Liver (tissue), 9 donors: Measurements from ENCODE around the gene ARFRP1. TPM values are rescaled to one million over a fixed set of nuclear protein-coding genes. Genes with fewer than 3 reads are reported as not detected.

Experiments
- DNase-seq: peaks from one replicate; pipeline ENCODE4 v3.0.0-alpha.2; 2017; ENCODE audit warnings: low spot score
- H3K27ac ChIP-seq, 2 donors: one replicate each; pipeline ENCODE4 v1.7.0; 2013; ENCODE audit warnings: inconsistent platforms in 2 of 2, low read length in 2 of 2, control low read depth in 1 of 2, low read depth in 1 of 2, mild to moderate bottlenecking in 1 of 2
- H3K27me3 ChIP-seq, 4 donors: one replicate each; pipeline versions ENCODE4 v1.6.1 to v1.7.0; 2013; ENCODE audit warnings: low read length in 3 of 4, inconsistent platforms in 1 of 4, mild to moderate bottlenecking in 1 of 4, moderate library complexity in 1 of 4; ENCODE audit not compliant: control insufficient read depth in 4 of 4, insufficient read depth in 4 of 4
- H3K36me3 ChIP-seq, 4 donors: one replicate each; pipeline versions ENCODE4 v1.6.1 to v1.7.0; 2013; ENCODE audit warnings: low read length in 3 of 4, mild to moderate bottlenecking in 3 of 4, low read depth in 1 of 4, moderate library complexity in 1 of 4; ENCODE audit not compliant: control insufficient read depth in 4 of 4, insufficient read depth in 3 of 4
- H3K4me1 ChIP-seq, 4 donors: one replicate each; pipeline versions ENCODE4 v1.6.1 to v1.7.0; 2013; ENCODE audit warnings: low read length in 3 of 4, mild to moderate bottlenecking in 3 of 4, moderate library complexity in 1 of 4; ENCODE audit not compliant: control insufficient read depth in 4 of 4, insufficient read depth in 4 of 4
- H3K4me3 ChIP-seq, 3 donors: one replicate each; pipeline versions ENCODE4 v1.6.1 to v1.7.0; 2013; ENCODE audit warnings: low read length in 3 of 3, control low read depth in 1 of 3, low read depth in 1 of 3, mild to moderate bottlenecking in 1 of 3
- H3K9ac ChIP-seq, 2 donors: one replicate each; pipeline ENCODE4 v1.7.0; 2013; ENCODE audit warnings: low read length in 2 of 2, mild to moderate bottlenecking in 2 of 2, moderate library complexity in 2 of 2, control low read depth in 1 of 2, low read depth in 1 of 2
- H3K9me3 ChIP-seq, 4 donors: one replicate each; pipeline versions ENCODE4 v1.6.1 to v1.7.0; 2013; ENCODE audit warnings: low read length in 3 of 4; ENCODE audit not compliant: control insufficient read depth in 4 of 4
- FOXA1 ChIP-seq: IDR thresholded peaks from 2 replicates; pipeline ENCODE4 v1.6.1; 2016; ENCODE audit warnings: antibody characterized with exemption
- FOXA2 ChIP-seq: IDR thresholded peaks from 2 replicates; pipeline ENCODE4 v1.6.1; 2016; ENCODE audit warnings: antibody characterized with exemption
- HNF4G ChIP-seq: IDR thresholded peaks from 2 replicates; pipeline ENCODE4 v1.6.1; 2016; ENCODE audit warnings: antibody characterized with exemption
- JUND ChIP-seq, 2 donors: IDR thresholded peaks; 2 replicates each; pipeline ENCODE4 v1.6.1; 2016; ENCODE audit warnings: antibody characterized with exemption in 2 of 2
- NR2F2 ChIP-seq: IDR thresholded peaks from 2 replicates; pipeline ENCODE4 v1.6.1; 2016; ENCODE audit warnings: antibody characterized with exemption
- REST ChIP-seq: IDR thresholded peaks from 2 replicates; pipeline ENCODE4 v1.6.1; 2016; ENCODE audit warnings: antibody characterized with exemption, mild to moderate bottlenecking
- RXRA ChIP-seq, 2 donors: IDR thresholded peaks; 2 replicates each; pipeline ENCODE4 v1.6.1; 2017 to 2018; ENCODE audit warnings: antibody characterized with exemption in 2 of 2, mild to moderate bottlenecking in 1 of 2
- TAF1 ChIP-seq: conservative IDR thresholded peaks from 2 replicates; pipeline ENCODE4 v1.6.1; 2016; ENCODE audit warnings: antibody characterized with exemption, mild to moderate bottlenecking
- YY1 ChIP-seq: IDR thresholded peaks from 2 replicates; pipeline ENCODE4 v1.6.1; 2016; ENCODE audit warnings: antibody characterized with exemption, mild to moderate bottlenecking
- ZBTB33 ChIP-seq: IDR thresholded peaks from 2 replicates; pipeline ENCODE4 v1.6.1; 2016; ENCODE audit warnings: antibody characterized with exemption
- WGBS: extraction: QIAGEN DNeasy Blood & Tissue Kit; methylation state at CpG from one replicate; pipeline ENCODE4 v1.1.7; 2013; 5-methylcytosine and 5-hydroxymethylcytosine counted together
- polyA plus RNA-seq, 2 donors: library from polyadenylated mRNA; stranded (reverse) in 1 of 2; unstranded in 1 of 2; fragments of 200-250 nt in 1 of 2; fragments of >200 nt in 1 of 2; fragmentation: Nextera tagmentation in 1 of 2; extraction: Ambion mirVana in 1 of 2; gene quantifications; one replicate each; pipeline versions ENCODE4 v1.2.1 to v1.2.3, GENCODE V29; 2013 to 2015
- total RNA-seq, 2 donors: library from RNA; depleted of rRNA; stranded (reverse); fragments of >200 nt; gene quantifications; one replicate each; pipeline ENCODE4 v1.2.3, GENCODE V29; 2014
- TF ChIP-seq, protein P1 (sequence below): IDR thresholded peaks from 2 replicates; pipeline ENCODE4 v1.6.1; 2016; ENCODE audit warnings: antibody characterized with exemption
- TF ChIP-seq, protein P2 (sequence below): fragments of 150-350 bp; IDR thresholded peaks from 2 replicates; pipeline ENCODE4 v1.5.1; 2017; ENCODE audit warnings: improper control_type of control experiment, low read depth, low read length; ENCODE audit not compliant: missing input control
- donor health status: healthy.
- donor health status: healthy.
- donor health status: healthy.
- donor health status: healthy.
- donor health status: healthy.

Gene ARFRP1
- total and polyA plus RNA-seq, 4 donors = 14.2 to 26.9 (median 20.5) TPM

DNA sequence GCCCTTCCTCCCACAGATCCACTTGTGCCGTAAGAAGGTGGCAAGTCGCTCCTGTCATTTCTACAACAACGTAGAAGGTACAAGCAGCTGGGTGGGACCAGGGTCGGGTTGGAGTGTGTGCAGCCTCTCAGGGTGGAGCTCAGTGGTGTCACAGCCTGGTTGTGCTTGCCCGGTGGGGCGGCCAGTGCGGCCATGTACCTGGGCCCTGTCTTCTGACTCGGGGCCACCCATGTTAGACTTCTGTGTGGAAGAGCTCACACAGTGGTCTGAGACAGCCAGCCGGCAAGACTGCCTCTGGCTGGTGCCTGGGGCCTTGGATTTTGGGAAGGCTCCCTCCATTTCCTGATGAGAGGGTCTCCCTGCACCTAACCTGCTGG is 45.0 kb downstream of the ARFRP1 start (continued):
- no peak for TF ChIP-seq FOXA1

DNA sequence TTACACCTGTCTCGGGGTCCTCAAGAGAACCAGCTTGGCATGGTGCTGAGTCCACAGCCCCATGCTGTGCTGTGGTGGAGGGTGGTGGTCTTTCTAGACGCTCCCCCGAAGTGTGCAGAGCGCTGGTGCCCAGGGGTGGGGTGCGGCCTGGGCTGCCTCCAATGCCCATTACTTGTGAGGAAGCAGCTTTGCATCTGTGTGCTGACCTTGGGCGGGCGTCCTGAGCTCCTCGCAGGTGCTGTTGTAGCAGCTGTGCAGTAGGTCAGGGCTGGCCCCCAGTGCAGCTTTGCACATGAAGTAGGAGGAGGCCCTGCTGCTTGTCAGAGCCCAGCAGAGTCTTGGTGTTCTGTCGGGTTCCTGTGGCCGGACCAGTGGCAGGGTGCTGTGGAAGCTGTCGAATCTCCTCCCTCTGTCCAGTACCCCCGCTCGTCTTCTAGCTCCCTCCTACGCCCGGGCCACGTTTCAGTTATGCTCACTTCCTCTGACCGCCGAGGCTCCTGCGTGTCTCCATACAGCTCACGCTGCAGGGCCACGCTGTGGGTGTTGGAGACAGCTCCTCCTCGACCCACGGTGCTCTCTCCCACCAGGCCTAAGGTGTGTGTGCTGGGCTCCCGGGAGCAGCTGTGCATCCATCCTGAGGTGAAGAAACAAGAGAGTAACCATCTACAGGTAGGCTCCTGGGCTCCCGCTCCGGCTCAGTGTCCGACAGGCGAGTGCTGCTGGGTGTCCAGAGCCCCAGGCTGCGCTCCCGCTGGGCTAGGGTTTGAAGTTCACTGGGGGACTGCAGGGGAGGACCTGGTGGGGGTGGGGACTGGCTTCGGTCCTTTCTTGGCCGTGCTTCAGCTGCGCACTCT is 45.6 kb downstream of the ARFRP1 start:
- TF ChIP-seq FOXA2 (no peak), JUND (IDR thresholded peaks at IDR 0.05) (no peak), ZBTB33 (no peak), RXRA (IDR thresholded peaks at IDR 0.05) (no peak), NR2F2 (no peak), FOXA1 (no peak)
- TF ChIP-seq, protein P1, sequence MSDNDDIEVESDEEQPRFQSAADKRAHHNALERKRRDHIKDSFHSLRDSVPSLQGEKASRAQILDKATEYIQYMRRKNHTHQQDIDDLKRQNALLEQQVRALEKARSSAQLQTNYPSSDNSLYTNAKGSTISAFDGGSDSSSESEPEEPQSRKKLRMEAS = no peak
- Histone ChIP-seq H3K27me3 (no peaks in the 10 kb centered on the region), H3K36me3 (peaks cover 2 to 30% (median 14%) of the 10 kb centered on the region in 4 donors), H3K9ac (no peak overlapping the region), H3K9me3 (no peaks in the 10 kb centered on the region), H3K4me3 (no peak overlapping the region), H3K4me1 (peaks cover 3 to 19% (median 16%) of the 10 kb centered on the region in 4 donors), H3K27ac (no peak overlapping the region)
- no peak for DNase-seq
- WGBS = 95% methylated on average over 33 of the region's 33 CpGs

GRCh38 chr20:63661108-63661507 is 46.7 kb downstream of the ARFRP1 start:
- no peak for DNase-seq
- H3K27me3 ChIP-seq = no peaks in the 10 kb centered on the region
- H3K36me3 ChIP-seq = peaks cover under 1 to 25% (median 12%) of the 10 kb centered on the region in 4 donors
- 98% methylated on average over 22 of the region's 22 CpGs for WGBS
- no peak for TF ChIP-seq REST
- no peaks in the 10 kb centered on the region for H3K9me3 ChIP-seq
- no peak overlapping the region for H3K4me3 ChIP-seq
- H3K9ac ChIP-seq = no peak overlapping the region
- H3K27ac ChIP-seq = no peak overlapping the region
- peaks cover 3 to 21% (median 16%) of the 10 kb centered on the region in 4 donors for H3K4me1 ChIP-seq

GRCh38 chr20:63660622-63661021 is 47.2 kb downstream of the ARFRP1 start:
- Histone ChIP-seq H3K9me3 (no peaks in the 10 kb centered on the region), H3K9ac (no peak overlapping the region), H3K27ac (no peak overlapping the region), H3K4me1 (peaks cover 3 to 21% (median 16%) of the 10 kb centered on the region in 4 donors), H3K36me3 (peaks cover 0 to 20% (median 10%) of the 10 kb centered on the region in 4 donors), H3K27me3 (no peaks in the 10 kb centered on the region), H3K4me3 (no peak overlapping the region)
- no peak for DNase-seq
- 91% methylated on average over 8 of the region's 8 CpGs for WGBS
- TF ChIP-seq, protein P2, sequence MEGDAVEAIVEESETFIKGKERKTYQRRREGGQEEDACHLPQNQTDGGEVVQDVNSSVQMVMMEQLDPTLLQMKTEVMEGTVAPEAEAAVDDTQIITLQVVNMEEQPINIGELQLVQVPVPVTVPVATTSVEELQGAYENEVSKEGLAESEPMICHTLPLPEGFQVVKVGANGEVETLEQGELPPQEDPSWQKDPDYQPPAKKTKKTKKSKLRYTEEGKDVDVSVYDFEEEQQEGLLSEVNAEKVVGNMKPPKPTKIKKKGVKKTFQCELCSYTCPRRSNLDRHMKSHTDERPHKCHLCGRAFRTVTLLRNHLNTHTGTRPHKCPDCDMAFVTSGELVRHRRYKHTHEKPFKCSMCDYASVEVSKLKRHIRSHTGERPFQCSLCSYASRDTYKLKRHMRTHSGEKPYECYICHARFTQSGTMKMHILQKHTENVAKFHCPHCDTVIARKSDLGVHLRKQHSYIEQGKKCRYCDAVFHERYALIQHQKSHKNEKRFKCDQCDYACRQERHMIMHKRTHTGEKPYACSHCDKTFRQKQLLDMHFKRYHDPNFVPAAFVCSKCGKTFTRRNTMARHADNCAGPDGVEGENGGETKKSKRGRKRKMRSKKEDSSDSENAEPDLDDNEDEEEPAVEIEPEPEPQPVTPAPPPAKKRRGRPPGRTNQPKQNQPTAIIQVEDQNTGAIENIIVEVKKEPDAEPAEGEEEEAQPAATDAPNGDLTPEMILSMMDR = no peak
- TF ChIP-seq ZBTB33 (no peak), RXRA (IDR thresholded peaks at IDR 0.05) (no peak), YY1 (no peak), HNF4G (no peak), TAF1 (no peak)
